NCI-H1092 treated with DMSO at 0.1 percent for 48 hours (cell line): ENCODE data around the gene ASPN.

Experiments used
- DNase-seq: peaks from one replicate; lab custom pipeline; 2025; lab: John Stamatoyannopoulos, UW

Gene ASPN

GRCh38 chr9:92482329-92482728, at the start of gene ASPN:
Gene ASPN, minus strand, starts transcription at chr9:92482506.
- DNase-seq = no peak

- DNase-seq = no peak
These were observed 48.6 kb upstream of the ASPN start for GRCh38 chr9:92530893-92531292.

- DNase-seq = no peak
These were observed 46.8 kb upstream of the ASPN start for GRCh38 chr9:92529124-92529523.

- DNase-seq = no peak
These were observed 46.2 kb upstream of the ASPN start for GRCh38 chr9:92528522-92528849.

- no peak for DNase-seq
These were observed 45.7 kb upstream of the ASPN start for GRCh38 chr9:92527832-92528521.

- DNase-seq = no peak
These were observed 45.1 kb upstream of the ASPN start for GRCh38 chr9:92527291-92527828.

GRCh38 chr9:92525306-92525705, 43.0 kb upstream of the ASPN start:
- DNase-seq = no peak

- DNase-seq = no peak
These were observed 42.6 kb upstream of the ASPN start for GRCh38 chr9:92524881-92525280.

GRCh38 chr9:92522983-92523970, 41.0 kb upstream of the ASPN start:
- DNase-seq = no peak

- DNase-seq = no peak
These were observed 38.5 kb upstream of the ASPN start for GRCh38 chr9:92520837-92521236.

GRCh38 chr9:92518199-92518598, 35.9 kb upstream of the ASPN start:
- DNase-seq = no peak

GRCh38 chr9:92517046-92517445, 34.7 kb upstream of the ASPN start:
- no peak for DNase-seq

GRCh38 chr9:92516521-92516920, 34.2 kb upstream of the ASPN start:
- DNase-seq = no peak

- DNase-seq = no peak
These were observed 32.3 kb upstream of the ASPN start for GRCh38 chr9:92514635-92515034.

GRCh38 chr9:92513349-92513748, 31.0 kb upstream of the ASPN start:
- no peak for DNase-seq

- no peak for DNase-seq
These were observed 30.3 kb upstream of the ASPN start for GRCh38 chr9:92512622-92513021.

GRCh38 chr9:92510747-92511146, 28.4 kb upstream of the ASPN start:
- DNase-seq = no peak

GRCh38 chr9:92509050-92509449, 26.7 kb upstream of the ASPN start:
- DNase-seq = no peak

- DNase-seq = no peak
These were observed 25.9 kb upstream of the ASPN start for GRCh38 chr9:92508018-92508820.

- no peak for DNase-seq
These were observed 25.2 kb upstream of the ASPN start for GRCh38 chr9:92507496-92507895.

- no peak for DNase-seq
These were observed 24.7 kb upstream of the ASPN start for GRCh38 chr9:92507005-92507404.

GRCh38 chr9:92506184-92506857, 24.0 kb upstream of the ASPN start:
- DNase-seq = no peak
